Measurements from ENCODE around the gene C16orf92. TPM values are rescaled to one million over a fixed set of nuclear protein-coding genes. Genes with fewer than 3 reads are reported as not detected.

Gene C16orf92
- not detected in 5 replicates for total RNA-seq (2022; extraction: Qiagen RNA extraction; ENCODE audit: low read depth)

GRCh38 chr16:30022887-30023286, at the start of gene C16orf92:
Gene C16orf92 (plus strand): TSS chr16:30023198. CDS start chr16:30023341, 143 bp downstream.

DNA sequence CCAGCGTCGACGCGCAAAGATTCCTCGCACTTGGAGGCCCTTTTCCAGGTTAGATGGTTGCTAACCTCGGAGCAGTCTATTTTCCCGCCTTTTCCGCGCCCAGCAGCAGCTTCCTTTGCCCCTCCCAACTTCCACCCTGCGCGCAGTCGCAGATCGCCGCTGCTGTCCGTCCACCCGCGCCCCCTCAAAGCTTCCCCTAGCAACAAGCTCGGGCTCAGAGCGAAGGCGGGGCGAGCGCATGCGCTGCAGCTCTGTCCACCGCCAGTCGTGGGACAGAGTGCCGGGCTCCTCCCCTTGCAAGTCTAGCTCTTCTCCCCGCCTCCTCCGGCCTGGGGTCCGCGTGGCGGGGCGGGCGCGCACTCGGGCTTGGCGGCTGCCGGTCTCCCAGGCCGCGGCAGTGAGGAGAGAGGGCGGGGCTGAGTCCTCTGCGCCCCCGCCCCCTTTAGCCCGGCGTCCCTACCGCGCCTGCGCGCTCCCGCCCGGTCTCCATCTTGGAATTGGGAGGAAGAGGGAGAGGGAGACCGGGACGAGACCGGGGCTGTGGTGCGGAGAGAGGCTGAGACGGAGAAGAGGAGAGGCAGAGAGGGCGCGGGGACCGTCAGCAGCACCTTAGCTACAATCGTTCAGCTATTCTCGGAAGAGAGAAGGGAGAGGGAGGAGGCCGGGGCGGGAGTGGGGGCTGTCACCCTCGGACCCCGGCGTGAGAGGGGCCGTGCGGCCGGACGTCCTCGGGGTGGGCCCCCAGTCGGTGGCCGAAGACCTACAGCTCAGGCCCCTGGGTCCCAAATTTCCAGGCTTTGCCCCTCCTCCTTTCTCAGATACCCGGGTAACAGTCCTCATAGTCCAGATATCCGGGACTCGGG, 49.4 kb upstream of the C16orf92 start, which contains the start of gene TAOK2:
TAOK2 (plus strand) TSS at position 485 of the 863 bp plus-strand sequence. CDS start 3,905 bp downstream, outside the sequence.

DNA sequence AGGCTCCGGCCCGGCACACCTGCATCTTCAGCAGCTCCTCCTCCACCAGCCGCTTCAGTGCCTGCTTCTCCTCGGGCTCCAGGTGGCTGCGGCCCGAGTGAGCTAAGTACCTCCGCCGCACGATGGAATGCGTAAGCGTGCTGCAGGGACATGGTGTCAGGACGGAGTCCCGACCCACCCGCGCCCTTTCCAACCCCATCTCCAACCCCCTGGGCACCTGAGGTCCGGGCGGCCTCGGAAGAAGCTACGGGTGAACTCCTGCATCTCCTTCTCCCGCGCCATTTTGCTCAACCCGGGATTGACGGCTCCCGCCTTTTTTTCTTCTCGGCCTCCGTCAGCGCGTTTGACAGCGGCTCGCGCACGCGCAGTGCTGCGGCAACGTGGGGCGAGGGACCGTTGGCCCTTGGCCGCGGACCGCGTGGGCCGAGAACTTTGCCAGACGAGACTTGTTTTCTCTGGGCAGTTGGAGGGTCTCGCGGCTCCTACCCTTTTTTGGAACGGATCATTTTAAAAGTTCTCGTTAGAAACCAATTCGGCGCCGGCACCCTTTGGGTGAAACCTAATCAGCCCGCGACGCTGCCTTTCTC, 27.6 kb upstream of the C16orf92 start, which contains the start of gene HIRIP3:
HIRIP3 (minus strand) TSS at position 294 of the 587 bp plus-strand sequence; CDS start at position 282, 12 bp downstream.

DNA sequence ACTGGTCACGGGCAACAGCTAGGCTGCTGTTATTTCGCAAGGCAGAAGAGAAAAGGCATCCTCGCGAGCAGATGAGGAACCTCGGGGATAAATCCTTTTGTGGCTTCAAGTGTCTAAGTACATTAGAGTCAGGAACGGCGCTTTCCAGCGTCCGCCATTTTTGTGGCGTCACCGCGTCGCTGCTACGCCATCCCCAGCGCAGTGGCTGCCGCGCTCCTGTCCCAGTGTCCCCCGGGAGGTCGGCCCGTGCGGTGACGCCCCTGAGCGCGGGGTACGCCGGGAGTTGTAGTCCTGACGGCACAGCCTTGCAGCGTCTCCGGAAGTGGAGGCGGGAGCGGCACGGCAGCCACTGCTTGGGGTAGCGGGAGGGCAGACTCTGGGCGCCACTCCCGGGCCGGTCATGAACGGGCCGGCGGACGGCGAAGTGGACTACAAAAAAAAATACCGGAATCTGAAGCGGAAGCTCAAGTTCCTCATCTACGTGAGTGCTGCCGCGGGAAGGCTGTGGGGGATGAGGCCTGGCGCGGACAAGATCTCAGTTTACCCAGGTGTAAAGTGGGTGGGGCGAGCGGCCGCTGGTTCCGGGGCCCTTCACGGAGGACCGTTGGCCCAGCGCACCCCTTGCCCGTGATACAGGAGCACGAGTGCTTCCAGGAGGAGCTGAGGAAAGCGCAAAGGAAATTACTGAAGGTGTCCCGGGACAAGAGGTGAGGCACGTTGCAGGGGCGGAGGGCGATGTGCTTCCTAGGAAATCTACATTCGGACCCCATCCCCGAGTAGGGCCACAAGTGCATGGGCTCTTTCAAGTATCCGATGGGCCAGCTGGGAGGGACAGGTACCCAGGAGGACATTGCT, 26.9 kb upstream of the C16orf92 start, which contains the start of gene INO80E:
INO80E (plus strand) TSS at position 331 of the 855 bp plus-strand sequence; CDS start at position 401, 70 bp downstream.

DNA sequence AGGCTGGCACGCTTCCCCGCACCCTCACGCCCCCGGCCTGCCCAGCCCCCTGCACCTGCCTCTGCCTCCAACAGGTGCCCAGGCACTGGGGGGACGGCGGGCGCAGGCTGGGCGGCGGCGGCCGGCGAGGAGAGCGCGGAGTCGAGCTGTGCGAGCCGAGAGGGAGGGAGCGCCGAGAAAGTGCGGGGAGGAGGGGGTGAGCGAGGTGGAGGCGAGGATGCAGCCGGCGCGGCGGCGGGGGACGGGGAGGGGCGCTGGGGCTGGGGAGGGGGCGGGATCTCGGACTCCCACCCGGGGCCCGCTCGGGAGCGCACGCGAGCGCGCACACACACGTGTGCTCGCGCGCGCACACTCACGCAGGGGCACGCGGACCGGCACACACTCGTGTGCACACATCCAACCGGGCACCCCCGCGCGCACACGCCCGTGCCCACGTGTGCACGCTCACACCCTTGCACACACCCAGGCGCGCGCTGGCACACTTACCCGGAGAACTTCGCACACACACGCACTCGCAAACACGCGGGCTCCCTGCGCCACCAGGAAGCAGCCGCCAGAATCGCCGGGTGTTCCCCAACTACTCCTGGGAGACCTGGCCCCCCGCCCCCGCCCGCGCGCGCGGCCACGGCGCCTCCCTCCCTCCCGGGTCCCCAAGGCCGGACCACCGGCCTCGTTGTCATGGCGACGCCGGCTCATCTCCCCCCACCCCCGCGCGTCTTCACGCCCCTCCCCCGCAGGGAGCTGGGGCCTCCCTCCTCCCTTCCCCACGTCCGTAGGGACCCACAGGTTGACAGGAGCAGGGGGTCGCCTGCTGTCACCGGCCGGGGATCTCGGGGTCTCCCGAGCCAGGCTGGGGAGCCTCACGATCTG, 11.9 kb upstream of the C16orf92 start, which contains the start of gene DOC2A:
DOC2A (minus strand) TSS at position 184 of the 870 bp plus-strand sequence. CDS start 805 bp downstream, outside the sequence.

GRCh38 chr16:30030841-30031413, 7.9 kb downstream of the C16orf92 start, which contains the start of gene TLCD3B:
Gene TLCD3B (minus strand): TSS chr16:30031271. CDS start chr16:30030527, 744 bp downstream.

GRCh38 chr16:30065102-30065942, 42.3 kb downstream of the C16orf92 start, which contains the start of gene ALDOA:
Gene ALDOA (plus strand): TSS chr16:30065760. CDS start chr16:30066898, 1,138 bp downstream.

Other genes starting within 250 kb of the C16orf92 start
- gene ZG16, start 244.9 kb upstream of the C16orf92 start, total RNA-seq (2022; extraction: Qiagen RNA extraction; ENCODE audit: low read depth) = not detected in 5 replicates
- 82.7 to 99.4 TPM (median 93.4 TPM) in 5 replicates for gene KIF22, start 232.4 kb upstream of the C16orf92 start, total RNA-seq (2022; extraction: Qiagen RNA extraction; ENCODE audit: low read depth)
- gene MAZ, start 216.7 kb upstream of the C16orf92 start, total RNA-seq (2022; extraction: Qiagen RNA extraction; ENCODE audit: low read depth) = 161 to 190 TPM (median 174 TPM) in 5 replicates
- 0.30 to 0.66 TPM (median 0.47 TPM) in 5 replicates for gene PRRT2, start 211.0 kb upstream of the C16orf92 start, total RNA-seq (2022; extraction: Qiagen RNA extraction; ENCODE audit: low read depth)
- gene PAGR1, start 207.0 kb upstream of the C16orf92 start, total RNA-seq (2022; extraction: Qiagen RNA extraction; ENCODE audit: low read depth) = 38.1 to 50.7 TPM (median 43.2 TPM) in 5 replicates
- 104 to 131 TPM (median 118 TPM) in 5 replicates for gene MVP, start 202.7 kb upstream of the C16orf92 start, total RNA-seq (2022; extraction: Qiagen RNA extraction; ENCODE audit: low read depth)
- gene CDIPT, start 160.0 kb upstream of the C16orf92 start, total RNA-seq (2022; extraction: Qiagen RNA extraction; ENCODE audit: low read depth) = 61.8 to 108 TPM (median 95.9 TPM) in 5 replicates
- gene SEZ6L2, start 123.6 kb upstream of the C16orf92 start, total RNA-seq (2022; extraction: Qiagen RNA extraction; ENCODE audit: low read depth) = 17.9 to 25.3 TPM (median 20.4 TPM) in 5 replicates
- gene ASPHD1, start 122.7 kb upstream of the C16orf92 start, total RNA-seq (2022; extraction: Qiagen RNA extraction; ENCODE audit: low read depth) = 18.0 to 30.1 TPM (median 26.7 TPM) in 5 replicates
- gene KCTD13, start 97.0 kb upstream of the C16orf92 start, total RNA-seq (2022; extraction: Qiagen RNA extraction; ENCODE audit: low read depth) = 14.4 to 23.0 TPM (median 19.8 TPM) in 5 replicates
- gene TMEM219, start 61.1 kb upstream of the C16orf92 start, total RNA-seq (2022; extraction: Qiagen RNA extraction; ENCODE audit: low read depth) = 80.4 to 105 TPM (median 102 TPM) in 5 replicates
- 26.3 to 36.4 TPM (median 33.8 TPM) in 5 replicates for gene TAOK2, start 49.3 kb upstream of the C16orf92 start, total RNA-seq (2022; extraction: Qiagen RNA extraction; ENCODE audit: low read depth)
- gene HIRIP3, start 27.6 kb upstream of the C16orf92 start, total RNA-seq (2022; extraction: Qiagen RNA extraction; ENCODE audit: low read depth) = 13.7 to 15.6 TPM (median 14.3 TPM) in 5 replicates
- 109 to 115 TPM (median 109 TPM) in 5 replicates for gene INO80E, start 27.0 kb upstream of the C16orf92 start, total RNA-seq (2022; extraction: Qiagen RNA extraction; ENCODE audit: low read depth)
- 1.7 to 3.3 TPM (median 2.3 TPM) in 5 replicates for gene DOC2A, start 12.2 kb upstream of the C16orf92 start, total RNA-seq (2022; extraction: Qiagen RNA extraction; ENCODE audit: low read depth)
- 0.21 to 0.48 TPM (median 0.47 TPM) in 4 of 5 replicates, not detected in the other for gene TLCD3B, start 8.1 kb downstream of the C16orf92 start, total RNA-seq (2022; extraction: Qiagen RNA extraction; ENCODE audit: low read depth)
- gene ALDOA, start 42.6 kb downstream of the C16orf92 start, total RNA-seq (2022; extraction: Qiagen RNA extraction; ENCODE audit: low read depth) = 1,507 to 2,015 TPM (median 1,869 TPM) in 5 replicates
- 120 to 149 TPM (median 142 TPM) in 5 replicates for gene PPP4C, start 52.8 kb downstream of the C16orf92 start, total RNA-seq (2022; extraction: Qiagen RNA extraction; ENCODE audit: low read depth)
- 0.14 to 0.50 TPM (median 0.38 TPM) in 5 replicates for gene TBX6, start 68.7 kb downstream of the C16orf92 start, total RNA-seq (2022; extraction: Qiagen RNA extraction; ENCODE audit: low read depth)
- 6.6 to 11.8 TPM (median 9.7 TPM) in 5 replicates for gene YPEL3, start 73.0 kb downstream of the C16orf92 start, total RNA-seq (2022; extraction: Qiagen RNA extraction; ENCODE audit: low read depth)
- 1.4 to 2.3 TPM (median 1.7 TPM) in 5 replicates for gene GDPD3, start 90.3 kb downstream of the C16orf92 start, total RNA-seq (2022; extraction: Qiagen RNA extraction; ENCODE audit: low read depth)
- gene MAPK3, start 100.0 kb downstream of the C16orf92 start, total RNA-seq (2022; extraction: Qiagen RNA extraction; ENCODE audit: low read depth) = 33.9 to 38.8 TPM (median 36.4 TPM) in 5 replicates
- 2.3 to 3.5 TPM (median 3.3 TPM) in 5 replicates for gene CORO1A, start 160.4 kb downstream of the C16orf92 start, total RNA-seq (2022; extraction: Qiagen RNA extraction; ENCODE audit: low read depth)
- 130 to 288 TPM (median 218 TPM) in 5 replicates for gene BOLA2B, start 170.5 kb downstream of the C16orf92 start, total RNA-seq (2022; extraction: Qiagen RNA extraction; ENCODE audit: low read depth)
- 15.6 to 34.4 TPM (median 20.7 TPM) in 5 replicates for gene SLX1A, start 170.7 kb downstream of the C16orf92 start, total RNA-seq (2022; extraction: Qiagen RNA extraction; ENCODE audit: low read depth)
- gene SULT1A3, start 176.1 kb downstream of the C16orf92 start, total RNA-seq (2022; extraction: Qiagen RNA extraction; ENCODE audit: low read depth) = 5.1 to 10.6 TPM (median 7.9 TPM) in 5 replicates
- 0.81 to 4.3 TPM (median 2.6 TPM) in 5 replicates for gene NPIPB13, start 225.3 kb downstream of the C16orf92 start, total RNA-seq (2022; extraction: Qiagen RNA extraction; ENCODE audit: low read depth)